GM12891 (cell line): ENCODE data around the gene CLTB.
"Not testable (repeated sequence)": the region's sequence is repeated elsewhere in the genome, so short reads cannot be mapped to it uniquely, and the experiment has no call there.

Experiments used
- POLR2A ChIP-seq: IDR thresholded peaks from 2 replicates; pipeline ENCODE4 v1.6.1; 2011; ENCODE audit warnings: low read depth, low read length, control low read depth
- POLR2AphosphoS5 ChIP-seq: IDR thresholded peaks from 2 replicates; pipeline ENCODE4 v1.6.1; 2011; ENCODE audit warnings: low read depth, low read length, control low read depth
- SPI1 ChIP-seq: IDR thresholded peaks from 2 replicates; pipeline ENCODE4 v1.6.1; 2011; ENCODE audit warnings: low read depth, low read length, control low read depth
- TAF1 ChIP-seq: IDR thresholded peaks from 2 replicates; pipeline ENCODE4 v1.6.1; 2011; ENCODE audit warnings: low read depth, low read length, control low read depth

- not testable (repeated sequence) for TF ChIP-seq POLR2A, POLR2AphosphoS5, SPI1, TAF1
These were observed 26.6 kb upstream of the CLTB start for GRCh38 chr5:176442911-176443310.
